Measurements from ENCODE around the gene ARHGAP22.

- no peak for TF ChIP-seq EP300 (IDR thresholded peaks at IDR 0.05; ENCODE audit: borderline replicate concordance in 1 of 2, low read depth in 1 of 2, low read length in 1 of 2)
- no peak for TF ChIP-seq CTCF (IDR thresholded peaks at IDR 0.05)
- TF ChIP-seq USF2 (IDR thresholded peaks at IDR 0.05; ENCODE audit: borderline replicate concordance, low read depth, low read length) = no peak
- TF ChIP-seq POLR2AphosphoS5 (IDR thresholded peaks at IDR 0.05; ENCODE audit: low read depth, low read length) = no peak
- no peak for TF ChIP-seq GABPA (IDR thresholded peaks at IDR 0.05; ENCODE audit: low read depth)
- TF ChIP-seq TAF1 (IDR thresholded peaks at IDR 0.05; ENCODE audit: borderline replicate concordance, low read depth, low read length) = no peak
- TF ChIP-seq JUND (IDR thresholded peaks at IDR 0.05) = no peak
- TF ChIP-seq MAX (IDR thresholded peaks at IDR 0.05; ENCODE audit: low read depth) = no peak
- TF ChIP-seq TCF12 (IDR thresholded peaks at IDR 0.05) = no peak
These were observed 110.3 kb downstream of the ARHGAP22 start for GRCh38 chr10:48494611-48495010.
